ENCODE data around the gene TTF2. TPM values are rescaled to one million over a fixed set of nuclear protein-coding genes. Genes with fewer than 3 reads are reported as not detected.

TTF2 gene
- total and polyA plus RNA-seq, 5 experiments from 2014 or later = 10.8 to 31.0 (median 13.4) TPM

GRCh38 chr1:117030271-117030877 is 29.8 kb upstream of the TTF2 start:
- H3K9me3 Mint-ChIP-seq = no peaks in the 10 kb centered on the region
- H3K27me3 Mint-ChIP-seq = no peaks in the 10 kb centered on the region
- peak overlapping the region in 4 of 10 donors; percentile 2 to 83 (median 38) for H3K27ac Mint-ChIP-seq
- H3K4me3 Mint-ChIP-seq = no peak overlapping the region
- POLR2A ChIA-PET = no interaction called here
- DNase-seq (no peak), ATAC-seq (no peak)
- peaks cover 0 to 49% (median 22%) of the 10 kb centered on the region in 3 donors for H3K36me3 Mint-ChIP-seq
- peaks cover 6 to 36% (median 21%) of the 10 kb centered on the region in 4 donors for H3K4me1 Mint-ChIP-seq

- Mint-ChIP-seq H3K4me1 (peaks cover 6 to 36% (median 21%) of the 10 kb centered on the region in 4 donors), H3K4me3 (no peak overlapping the region), H3K9me3 (no peaks in the 10 kb centered on the region), H3K27ac (peak overlapping the region in 4 of 10 donors; percentile 26 to 72 (median 46)), H3K27me3 (no peaks in the 10 kb centered on the region), H3K36me3 (peaks cover 0 to 53% (median 17%) of the 10 kb centered on the region in 3 donors)
- DNase-seq (no peak), ATAC-seq (no peak)
- POLR2A ChIA-PET = interaction anchor here (1.7 kb wide), 1 partner anchor 19 kb away, joined by 3 read pairs; no protein-coding TSS in a partner anchor
Observed at GRCh38 chr1:117032266-117032665, 27.9 kb upstream of the TTF2 start.

- H3K36me3 Mint-ChIP-seq = peaks cover 0 to 59% (median 17%) of the 10 kb centered on the region in 3 donors
- H3K27me3 Mint-ChIP-seq = no peaks in the 10 kb centered on the region
- no peak for ATAC-seq
- H3K9me3 Mint-ChIP-seq = no peaks in the 10 kb centered on the region
- H3K4me3 Mint-ChIP-seq = no peak overlapping the region
- peaks cover 6 to 36% (median 21%) of the 10 kb centered on the region in 4 donors for H3K4me1 Mint-ChIP-seq
- H3K27ac Mint-ChIP-seq = peak overlapping the region in 6 of 10 donors; percentile 20 to 61 (median 48)
- DNase-seq = no peak
- POLR2A ChIA-PET = interaction anchor here (1.7 kb wide), 1 partner anchor 19 kb away, joined by 3 read pairs; no protein-coding TSS in a partner anchor
Observed at GRCh38 chr1:117032681-117033539, 27.2 kb upstream of the TTF2 start.

- DNase-seq (no peak), ATAC-seq (no peak)
- Mint-ChIP-seq H3K9me3 (no peaks in the 10 kb centered on the region), H3K27me3 (no peaks in the 10 kb centered on the region), H3K4me1 (peaks cover 6 to 36% (median 21%) of the 10 kb centered on the region in 4 donors), H3K4me3 (no peak overlapping the region), H3K27ac (peak overlapping the region in 4 of 10 donors; percentile 32 to 66 (median 58)), H3K36me3 (peaks cover 0 to 63% (median 17%) of the 10 kb centered on the region in 3 donors)
- POLR2A ChIA-PET = no interaction called here
Observed at GRCh38 chr1:117033772-117034171, 26.4 kb upstream of the TTF2 start.

- POLR2A ChIA-PET = no interaction called here
- Mint-ChIP-seq H3K9me3 (no peaks in the 10 kb centered on the region), H3K4me1 (peaks cover 6 to 32% (median 19%) of the 10 kb centered on the region in 4 donors), H3K36me3 (peaks cover 0 to 63% (median 17%) of the 10 kb centered on the region in 3 donors), H3K27ac (peak overlapping the region in 1 of 10 donors; percentile 27), H3K27me3 (no peaks in the 10 kb centered on the region), H3K4me3 (no peak overlapping the region)
- DNase-seq (no peak), ATAC-seq (no peak)
Observed at GRCh38 chr1:117034791-117035290, 25.3 kb upstream of the TTF2 start.

- Mint-ChIP-seq H3K4me3 (no peak overlapping the region), H3K27ac (no peak overlapping the region), H3K4me1 (peaks cover 4 to 25% (median 13%) of the 10 kb centered on the region in 4 donors), H3K27me3 (no peaks in the 10 kb centered on the region), H3K9me3 (no peaks in the 10 kb centered on the region), H3K36me3 (peaks cover 0 to 57% (median 16%) of the 10 kb centered on the region in 3 donors)
- ATAC-seq = no peak
- POLR2A ChIA-PET = no interaction called here
- DNase-seq = no peak
Observed at GRCh38 chr1:117036018-117036461, 24.1 kb upstream of the TTF2 start.

- Mint-ChIP-seq H3K27ac (no peak overlapping the region), H3K27me3 (no peaks in the 10 kb centered on the region), H3K4me1 (peaks cover 2 to 15% (median 10%) of the 10 kb centered on the region in 4 donors), H3K36me3 (peaks cover 0 to 45% (median 12%) of the 10 kb centered on the region in 3 donors), H3K9me3 (peaks cover 0 to 3% (median 0%) of the 10 kb centered on the region in 9 donors), H3K4me3 (no peak overlapping the region)
- ATAC-seq (no peak), DNase-seq (no peak)
- POLR2A ChIA-PET = no interaction called here
Observed at GRCh38 chr1:117037802-117038201, 22.3 kb upstream of the TTF2 start.

GRCh38 chr1:117038236-117038635 is 21.9 kb upstream of the TTF2 start:
- ATAC-seq (no peak), DNase-seq (no peak)
- H3K4me1 Mint-ChIP-seq = peaks cover 0 to 11% (median 6%) of the 10 kb centered on the region in 4 donors
- peaks cover 0 to 3% (median 0%) of the 10 kb centered on the region in 9 donors for H3K9me3 Mint-ChIP-seq
- no peaks in the 10 kb centered on the region for H3K27me3 Mint-ChIP-seq
- POLR2A ChIA-PET = no interaction called here
- H3K4me3 Mint-ChIP-seq = no peak overlapping the region
- H3K27ac Mint-ChIP-seq = no peak overlapping the region
- peaks cover 0 to 43% (median 12%) of the 10 kb centered on the region in 3 donors for H3K36me3 Mint-ChIP-seq

- Mint-ChIP-seq H3K9me3 (peaks cover 0 to 3% (median 0%) of the 10 kb centered on the region in 9 donors), H3K4me3 (no peak overlapping the region), H3K27ac (peak overlapping the region in 1 of 10 donors; percentile 52), H3K36me3 (peaks cover 0 to 2% (median 2%) of the 10 kb centered on the region in 3 donors), H3K27me3 (no peaks in the 10 kb centered on the region), H3K4me1 (peaks cover 17 to 32% (median 29%) of the 10 kb centered on the region in 4 donors)
- DNase-seq = no peak
- POLR2A ChIA-PET = no interaction called here
- no peak for ATAC-seq
Observed at GRCh38 chr1:117044217-117044616, 15.9 kb upstream of the TTF2 start.

GRCh38 chr1:117045644-117046043 is 14.5 kb upstream of the TTF2 start:
- Mint-ChIP-seq H3K27ac (peak overlapping the region in 1 of 10 donors; percentile 57), H3K36me3 (peaks cover 0 to 2% (median 2%) of the 10 kb centered on the region in 3 donors), H3K4me3 (no peak overlapping the region), H3K9me3 (peaks cover 0 to 3% (median 0%) of the 10 kb centered on the region in 9 donors), H3K27me3 (no peaks in the 10 kb centered on the region), H3K4me1 (peaks cover 24 to 46% (median 43%) of the 10 kb centered on the region in 4 donors)
- POLR2A ChIA-PET = no interaction called here
- DNase-seq = no peak
- ATAC-seq = no peak

GRCh38 chr1:117046781-117047180 is 13.3 kb upstream of the TTF2 start:
- POLR2A ChIA-PET = no interaction called here
- H3K27ac Mint-ChIP-seq = peak overlapping the region in 6 of 10 donors; percentile 3 to 84 (median 62)
- H3K4me3 Mint-ChIP-seq = no peak overlapping the region
- no peaks in the 10 kb centered on the region for H3K36me3 Mint-ChIP-seq
- no peaks in the 10 kb centered on the region for H3K27me3 Mint-ChIP-seq
- peaks cover 0 to 2% (median 0%) of the 10 kb centered on the region in 9 donors for H3K9me3 Mint-ChIP-seq
- DNase-seq = no peak
- H3K4me1 Mint-ChIP-seq = peaks cover 31 to 58% (median 54%) of the 10 kb centered on the region in 4 donors
- ATAC-seq = no peak

- DNase-seq = no peak
- peak overlapping the region in 4 of 10 donors; percentile 3 to 41 (median 24) for H3K4me3 Mint-ChIP-seq
- ATAC-seq = no peak
- POLR2A ChIA-PET = no interaction called here
- peak overlapping the region; percentile 39 to 99 (median 77) for H3K27ac Mint-ChIP-seq
- H3K4me1 Mint-ChIP-seq = peaks cover 31 to 63% (median 59%) of the 10 kb centered on the region in 4 donors
- H3K27me3 Mint-ChIP-seq = no peaks in the 10 kb centered on the region
- H3K9me3 Mint-ChIP-seq = peaks cover 0 to 2% (median 0%) of the 10 kb centered on the region in 9 donors
- H3K36me3 Mint-ChIP-seq = no peaks in the 10 kb centered on the region
Observed at GRCh38 chr1:117047271-117047670, 12.9 kb upstream of the TTF2 start.
